KMS-11 (cell line): ENCODE measurements around the gene MYDGF.

Experiments used
- H2AFZ ChIP-seq: fragments of 200-600 bp; sonication (generic); 2 replicates; pipeline ENCODE4 v1.6.1; 2016; ENCODE audit warnings: antibody characterized with exemption, mixed run types, low read depth
- H3K27ac ChIP-seq: fragments of 200-600 bp; sonication (generic); 2 replicates; pipeline ENCODE4 v1.6.1; 2016; ENCODE audit warnings: mild to moderate bottlenecking, mixed run types
- H3K27me3 ChIP-seq: fragments of 200-600 bp; sonication (generic); 2 replicates; pipeline ENCODE4 v1.6.1; 2017; ENCODE audit warnings: mild to moderate bottlenecking, low read depth, mixed run types, moderate library complexity; ENCODE audit not compliant: insufficient read depth
- H3K36me3 ChIP-seq: fragments of 200-600 bp; sonication (generic); 2 replicates; pipeline ENCODE4 v1.6.1; 2017; ENCODE audit warnings: mild to moderate bottlenecking, mixed run types; ENCODE audit not compliant: insufficient read depth
- H3K4me1 ChIP-seq: fragments of 200-600 bp; sonication (generic); 2 replicates; pipeline ENCODE4 v1.6.1; 2016; ENCODE audit warnings: mild to moderate bottlenecking, low read depth, mixed run types; ENCODE audit not compliant: poor library complexity, severe bottlenecking
- H3K4me2 ChIP-seq: fragments of 200-600 bp; sonication (generic); 2 replicates; pipeline ENCODE4 v1.7.0; 2016; ENCODE audit warnings: mild to moderate bottlenecking, mixed run types
- H3K4me3 ChIP-seq: fragments of 200-600 bp; sonication (generic); IDR thresholded peaks from 2 replicates; pipeline ENCODE4 v1.6.1; 2017; ENCODE audit warnings: low read depth, low read length, mixed read lengths; ENCODE audit not compliant: insufficient read depth
- H3K79me2 ChIP-seq: fragments of 200-600 bp; sonication (generic); 2 replicates; pipeline ENCODE4 v1.6.1; 2016; ENCODE audit warnings: low read depth, mixed run types; ENCODE audit not compliant: insufficient read depth
- H3K9ac ChIP-seq: fragments of 200-600 bp; sonication (generic); 2 replicates; pipeline ENCODE4 v1.6.1; 2016; ENCODE audit warnings: mild to moderate bottlenecking, mixed run types
- H4K20me1 ChIP-seq: fragments of 200-600 bp; sonication (generic); 2 replicates; pipeline ENCODE4 v1.6.1; 2016; ENCODE audit warnings: mild to moderate bottlenecking, mixed run types; ENCODE audit not compliant: insufficient read depth
- TF ChIP-seq, protein P1 (sequence below): fragments of 200-600 bp; sonication (generic); conservative IDR thresholded peaks from 2 replicates; pipeline ENCODE4 v1.6.1; 2017; ENCODE audit warnings: low read depth, mild to moderate bottlenecking, antibody characterized with exemption, low read length, moderate library complexity, mixed read lengths

Gene MYDGF

DNA sequence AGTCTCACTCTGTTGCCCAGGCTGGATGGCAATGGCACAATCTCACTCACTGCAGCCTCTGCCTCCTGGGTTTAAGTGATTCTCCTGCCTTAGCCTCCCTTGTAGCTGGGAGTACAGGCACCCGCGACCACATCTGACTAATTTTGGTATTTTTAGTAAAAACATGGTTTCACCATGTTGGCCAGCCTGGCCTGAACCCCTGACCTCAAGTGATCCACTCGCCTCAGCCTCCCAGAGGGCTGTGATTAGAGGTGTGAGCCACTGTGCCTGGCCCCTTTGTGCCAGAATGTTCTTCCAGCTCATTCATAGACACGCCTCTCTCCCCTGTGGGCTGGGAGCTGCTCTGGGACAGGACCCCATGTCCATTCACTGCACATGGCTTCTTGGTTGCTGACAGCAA, 9.1 kb downstream of the MYDGF start:
- H3K27me3 ChIP-seq, result no peaks in the 10 kb centered on the region
- H4K20me1 ChIP-seq, result no peaks in the 10 kb centered on the region; the same call in 1 of the 2 replicates
- H3K9ac ChIP-seq, result no peak overlapping the region
- no peaks in the 10 kb centered on the region; the same call in 1 of the 2 replicates for H3K36me3 ChIP-seq
- peaks cover 5% of the 10 kb centered on the region for H3K4me1 ChIP-seq
- H3K4me2 ChIP-seq, result no peak overlapping the region
- no peak overlapping the region for H3K4me3 ChIP-seq
- no peaks in the 10 kb centered on the region for H3K79me2 ChIP-seq
- no peak overlapping the region for H3K27ac ChIP-seq
- H2AFZ ChIP-seq, result no peak overlapping the region
- TF ChIP-seq, protein P1, sequence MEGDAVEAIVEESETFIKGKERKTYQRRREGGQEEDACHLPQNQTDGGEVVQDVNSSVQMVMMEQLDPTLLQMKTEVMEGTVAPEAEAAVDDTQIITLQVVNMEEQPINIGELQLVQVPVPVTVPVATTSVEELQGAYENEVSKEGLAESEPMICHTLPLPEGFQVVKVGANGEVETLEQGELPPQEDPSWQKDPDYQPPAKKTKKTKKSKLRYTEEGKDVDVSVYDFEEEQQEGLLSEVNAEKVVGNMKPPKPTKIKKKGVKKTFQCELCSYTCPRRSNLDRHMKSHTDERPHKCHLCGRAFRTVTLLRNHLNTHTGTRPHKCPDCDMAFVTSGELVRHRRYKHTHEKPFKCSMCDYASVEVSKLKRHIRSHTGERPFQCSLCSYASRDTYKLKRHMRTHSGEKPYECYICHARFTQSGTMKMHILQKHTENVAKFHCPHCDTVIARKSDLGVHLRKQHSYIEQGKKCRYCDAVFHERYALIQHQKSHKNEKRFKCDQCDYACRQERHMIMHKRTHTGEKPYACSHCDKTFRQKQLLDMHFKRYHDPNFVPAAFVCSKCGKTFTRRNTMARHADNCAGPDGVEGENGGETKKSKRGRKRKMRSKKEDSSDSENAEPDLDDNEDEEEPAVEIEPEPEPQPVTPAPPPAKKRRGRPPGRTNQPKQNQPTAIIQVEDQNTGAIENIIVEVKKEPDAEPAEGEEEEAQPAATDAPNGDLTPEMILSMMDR, result no peak

DNA sequence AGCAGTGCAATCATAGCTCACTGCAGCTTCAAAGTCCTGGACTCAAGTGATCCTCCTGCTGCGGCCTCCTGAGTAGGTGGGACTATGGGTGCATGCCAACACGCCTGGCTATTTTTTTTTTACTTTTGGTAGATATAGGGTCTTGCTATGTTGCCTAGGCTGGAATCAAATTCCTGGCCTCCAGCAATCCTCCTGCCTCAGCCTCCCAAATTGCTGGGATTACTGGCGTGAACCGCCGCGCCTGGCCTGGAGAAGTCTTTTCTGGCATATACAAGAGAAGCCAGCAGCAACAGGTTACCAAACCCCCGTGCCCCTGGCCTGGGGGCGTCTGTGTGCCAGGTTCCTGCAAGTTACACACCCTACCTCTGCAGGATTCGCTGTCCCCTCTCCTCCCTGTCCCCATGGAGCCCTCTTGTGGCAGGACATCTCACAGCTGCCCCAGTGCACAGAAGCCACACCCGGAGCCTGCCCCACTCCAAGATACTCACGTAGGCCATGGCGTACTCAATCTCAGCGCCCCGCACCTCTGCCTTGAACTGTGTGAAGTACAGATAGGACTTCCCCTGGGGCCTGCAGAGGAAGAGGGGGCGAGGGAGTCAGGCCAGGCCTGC, 9.9 kb downstream of the MYDGF start:
- H3K9ac ChIP-seq, result no peak overlapping the region
- H3K4me2 ChIP-seq, result no peak overlapping the region
- H3K27me3 ChIP-seq, result no peaks in the 10 kb centered on the region
- TF ChIP-seq, protein P1, result peak; percentile 55
- no peaks in the 10 kb centered on the region; the same call in 1 of the 2 replicates for H4K20me1 ChIP-seq
- H3K4me3 ChIP-seq, result no peak overlapping the region
- H3K27ac ChIP-seq, result no peak overlapping the region
- no peaks in the 10 kb centered on the region; the same call in 1 of the 2 replicates for H3K36me3 ChIP-seq
- H3K4me1 ChIP-seq, result peaks cover 8% of the 10 kb centered on the region
- H3K79me2 ChIP-seq, result no peaks in the 10 kb centered on the region
- no peak overlapping the region for H2AFZ ChIP-seq

GRCh38 chr19:4657835-4658234, 12.3 kb downstream of the MYDGF start:
- Histone ChIP-seq H3K36me3 (no peaks in the 10 kb centered on the region; the same call in 1 of the 2 replicates), H3K79me2 (no peaks in the 10 kb centered on the region), H3K4me1 (peaks cover 15% of the 10 kb centered on the region), H3K4me2 (no peak overlapping the region), H3K27ac (no peak overlapping the region), H2AFZ (no peak overlapping the region), H3K9ac (no peak overlapping the region), H4K20me1 (no peaks in the 10 kb centered on the region), H3K27me3 (no peaks in the 10 kb centered on the region), H3K4me3 (no peak overlapping the region)
- TF ChIP-seq, protein P1, result no peak

DNA sequence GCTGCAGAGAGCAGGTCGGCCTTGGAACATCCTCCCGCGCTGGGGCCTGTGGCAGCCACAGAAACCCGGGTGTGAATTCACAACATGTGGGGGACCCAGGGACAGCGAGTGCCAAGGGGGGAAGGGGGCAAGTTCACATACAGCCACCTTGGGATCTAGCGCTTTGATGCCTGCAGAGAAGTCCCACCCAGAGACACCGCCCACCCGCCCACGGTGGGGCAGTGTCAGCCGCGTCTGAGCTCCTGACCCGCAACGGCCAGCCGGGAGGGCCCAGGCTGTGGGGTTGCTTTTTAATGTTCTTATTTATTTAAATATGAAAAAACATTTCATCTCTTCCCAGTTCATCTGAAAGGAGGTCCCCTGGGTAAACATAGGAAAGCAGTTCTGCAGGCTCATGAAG, 12.9 kb downstream of the MYDGF start:
- no peaks in the 10 kb centered on the region; the same call in 1 of the 2 replicates for H3K36me3 ChIP-seq
- no peak overlapping the region for H3K9ac ChIP-seq
- no peaks in the 10 kb centered on the region for H3K27me3 ChIP-seq
- H3K4me3 ChIP-seq, result no peak overlapping the region
- no peak overlapping the region for H3K4me2 ChIP-seq
- H3K79me2 ChIP-seq, result no peaks in the 10 kb centered on the region
- H3K27ac ChIP-seq, result no peak overlapping the region
- no peak overlapping the region for H2AFZ ChIP-seq
- peaks cover 15% of the 10 kb centered on the region for H3K4me1 ChIP-seq
- H4K20me1 ChIP-seq, result no peaks in the 10 kb centered on the region
- TF ChIP-seq, protein P1, result no peak
